Astrocyte (in vitro differentiated cells and primary cell): Measurements from ENCODE around the gene UTP18. TPM values are rescaled to one million over a fixed set of nuclear protein-coding genes. Genes with fewer than 3 reads are reported as not detected.

Experiments
- DNase-seq: peaks from one replicate; pipeline ENCODE4 v3.0.0-alpha.2; 2010; ENCODE audit warnings: low read depth
- FAIRE-seq: peaks from 2 replicates; lab custom pipeline; 2011; peaks lifted over from hg19 to GRCh38; lab: Jason Lieb, UNC
- H2AFZ ChIP-seq: 2 replicates; pipeline ENCODE4 v1.6.0; 2012; ENCODE audit warnings: low read depth, low read length, inconsistent platforms
- H3K27ac ChIP-seq: 2 replicates; pipeline ENCODE4 v1.5.1; 2011; ENCODE audit warnings: low read depth, low read length, inconsistent platforms
- H3K27me3 ChIP-seq: 2 replicates; pipeline ENCODE4 v1.6.0; 2011; ENCODE audit warnings: low read length, inconsistent platforms; ENCODE audit not compliant: insufficient read depth
- H3K36me3 ChIP-seq: 2 replicates; pipeline ENCODE4 v1.5.1; 2011; ENCODE audit warnings: low read length, inconsistent platforms; ENCODE audit not compliant: insufficient read depth
- H3K4me1 ChIP-seq: 2 replicates; pipeline ENCODE4 v1.5.1; 2011; ENCODE audit warnings: low read length, inconsistent platforms; ENCODE audit not compliant: insufficient read depth
- H3K4me2 ChIP-seq: 2 replicates; pipeline ENCODE4 v1.6.0; 2012; ENCODE audit warnings: low read length, inconsistent platforms
- H3K4me3 ChIP-seq: 2 replicates; pipeline ENCODE4 v1.5.1; 2011; ENCODE audit warnings: low read depth, mild to moderate bottlenecking, low read length, inconsistent platforms; ENCODE audit not compliant: insufficient read depth
- H3K79me2 ChIP-seq: 2 replicates; pipeline ENCODE4 v1.6.0; 2012; ENCODE audit warnings: mild to moderate bottlenecking, low read length, inconsistent platforms; ENCODE audit not compliant: insufficient read depth
- H3K9ac ChIP-seq: 2 replicates; pipeline ENCODE4 v1.6.0; 2012; ENCODE audit warnings: mild to moderate bottlenecking, low read length, inconsistent platforms
- H3K9me3 ChIP-seq: 2 replicates; pipeline ENCODE4 v1.5.1; 2012; ENCODE audit warnings: low read depth, mild to moderate bottlenecking, low read length, inconsistent platforms; ENCODE audit not compliant: insufficient read depth
- H4K20me1 ChIP-seq: 2 replicates; pipeline ENCODE4 v1.6.0; 2012; ENCODE audit warnings: low read length, inconsistent platforms; ENCODE audit not compliant: insufficient read depth
- H3K27ac Mint-ChIP-seq: one replicate; pipeline ENCODE4 v1.8.0; 2021; ENCODE audit warnings: mild to moderate bottlenecking, mixed read lengths; ENCODE audit not compliant: unreplicated experiment
- H3K27me3 Mint-ChIP-seq: one replicate; pipeline ENCODE4 v1.8.0; 2021; ENCODE audit warnings: low read depth, mixed read lengths; ENCODE audit not compliant: unreplicated experiment
- H3K36me3 Mint-ChIP-seq: one replicate; pipeline ENCODE4 v1.8.0; 2021; ENCODE audit warnings: low read depth, mixed read lengths; ENCODE audit not compliant: unreplicated experiment
- H3K4me1 Mint-ChIP-seq: one replicate; pipeline ENCODE4 v1.8.0; 2021; ENCODE audit warnings: low read depth, mixed read lengths; ENCODE audit not compliant: unreplicated experiment
- H3K4me3 Mint-ChIP-seq: one replicate; pipeline ENCODE4 v1.8.0; 2021; ENCODE audit warnings: mild to moderate bottlenecking, moderate library complexity, mixed read lengths; ENCODE audit not compliant: unreplicated experiment
- H3K9me3 Mint-ChIP-seq: one replicate; pipeline ENCODE4 v1.8.0; 2021; ENCODE audit warnings: mild to moderate bottlenecking, mixed read lengths; ENCODE audit not compliant: unreplicated experiment
- CTCF ChIP-seq: IDR thresholded peaks from 2 replicates; pipeline ENCODE4 v1.5.1; 2011; ENCODE audit warnings: low read depth, mild to moderate bottlenecking, inconsistent platforms, low read length, moderate library complexity; ENCODE audit not compliant: insufficient read depth
- EZH2 ChIP-seq: IDR thresholded peaks from 2 replicates; pipeline ENCODE4 v1.6.1; 2012; ENCODE audit warnings: mild to moderate bottlenecking, low read length, inconsistent platforms; ENCODE audit not compliant: insufficient read depth
- total RNA-seq: library from RNA; stranded (reverse); gene quantifications from 2 replicates; pipeline ENCODE4 v1.2.1, GENCODE V29; 2021

UTP18 gene
- total RNA-seq, 1 donor from 2014 or later, result 35.0 TPM

GRCh38 chr17:51240275-51240674 lies 20.1 kb upstream of the UTP18 start:
- Histone ChIP-seq H2AFZ (no peak overlapping the region), H3K36me3 (peaks cover 2% of the 10 kb centered on the region), H3K4me3 (no peak overlapping the region), H3K9me3 (no peaks in the 10 kb centered on the region), H3K27me3 (no peaks in the 10 kb centered on the region), H3K79me2 (peaks cover 37% of the 10 kb centered on the region), H3K9ac (no peak overlapping the region), H3K4me2 (no peak overlapping the region), H3K27ac (no peak overlapping the region), H3K4me1 (no peaks in the 10 kb centered on the region), H4K20me1 (peaks cover 9% of the 10 kb centered on the region)
- DNase-seq, result no peak
- H3K4me1 Mint-ChIP-seq, result peaks cover 1% of the 10 kb centered on the region
- no peaks in the 10 kb centered on the region for H3K9me3 Mint-ChIP-seq
- no peak for FAIRE-seq
- H3K36me3 Mint-ChIP-seq, result no peaks in the 10 kb centered on the region
- TF ChIP-seq CTCF (no peak), EZH2 (no peak)
- no peak overlapping the region for H3K4me3 Mint-ChIP-seq
- H3K27me3 Mint-ChIP-seq, result no peaks in the 10 kb centered on the region
- H3K27ac Mint-ChIP-seq, result no peak overlapping the region

GRCh38 chr17:51244041-51244440 lies 16.3 kb upstream of the UTP18 start:
- Histone ChIP-seq H3K4me1 (no peaks in the 10 kb centered on the region), H2AFZ (no peak overlapping the region), H3K4me3 (no peak overlapping the region), H3K9me3 (no peaks in the 10 kb centered on the region), H3K36me3 (no peaks in the 10 kb centered on the region), H3K9ac (no peak overlapping the region), H3K27me3 (no peaks in the 10 kb centered on the region), H3K27ac (no peak overlapping the region), H3K4me2 (no peak overlapping the region), H4K20me1 (no peaks in the 10 kb centered on the region), H3K79me2 (peaks cover 14% of the 10 kb centered on the region)
- Mint-ChIP-seq H3K27me3 (no peaks in the 10 kb centered on the region), H3K4me3 (no peak overlapping the region), H3K9me3 (no peaks in the 10 kb centered on the region), H3K27ac (no peak overlapping the region), H3K36me3 (no peaks in the 10 kb centered on the region), H3K4me1 (peaks cover 6% of the 10 kb centered on the region)
- TF ChIP-seq CTCF (no peak), EZH2 (no peak)
- FAIRE-seq, result no peak
- no peak for DNase-seq

- no peaks in the 10 kb centered on the region for H3K4me1 ChIP-seq
- Mint-ChIP-seq H3K4me1 (peaks cover 8% of the 10 kb centered on the region), H3K27ac (no peak overlapping the region), H3K9me3 (no peaks in the 10 kb centered on the region), H3K36me3 (no peaks in the 10 kb centered on the region), H3K27me3 (no peaks in the 10 kb centered on the region), H3K4me3 (no peak overlapping the region)
- H3K27ac ChIP-seq, result no peak overlapping the region
- peaks cover 14% of the 10 kb centered on the region for H3K79me2 ChIP-seq
- TF ChIP-seq EZH2 (no peak), CTCF (no peak)
- no peak overlapping the region for H3K4me2 ChIP-seq
- no peaks in the 10 kb centered on the region for H3K9me3 ChIP-seq
- H2AFZ ChIP-seq, result no peak overlapping the region
- H3K4me3 ChIP-seq, result no peak overlapping the region
- no peak overlapping the region for H3K9ac ChIP-seq
- H3K36me3 ChIP-seq, result no peaks in the 10 kb centered on the region
- no peaks in the 10 kb centered on the region for H3K27me3 ChIP-seq
- no peaks in the 10 kb centered on the region for H4K20me1 ChIP-seq
- DNase-seq (peak; percentile 34), FAIRE-seq (no peak)
Observed at GRCh38 chr17:51245535-51245934, 14.8 kb upstream of the UTP18 start.
